ENCODE measurements around the gene AAGAB.
"Not testable (repeated sequence)": the region's sequence is repeated elsewhere in the genome, so short reads cannot be mapped to it uniquely, and the experiment has no call there.

The AAGAB gene

DNA sequence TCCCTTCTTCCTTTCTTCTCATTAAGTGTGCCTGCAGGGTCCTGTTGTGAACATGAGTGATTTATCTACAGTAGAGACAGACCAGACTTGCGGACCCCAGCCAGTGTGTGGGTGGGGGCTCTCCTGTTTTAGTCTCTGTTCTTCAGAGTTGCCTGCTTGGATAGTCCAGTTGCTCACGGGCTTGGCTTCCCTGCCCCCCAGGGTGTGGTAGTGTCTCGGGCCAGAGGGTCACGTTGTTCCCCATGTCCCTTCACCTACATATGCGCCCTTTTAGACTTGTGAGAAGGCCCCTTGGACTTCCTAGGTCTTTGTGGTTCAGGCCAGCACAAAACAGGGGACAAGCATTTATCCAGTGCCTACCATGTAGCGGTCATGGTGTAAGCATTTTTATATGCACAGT, 85.8 kb downstream of the AAGAB start:
- no peak for DNase-seq

DNA sequence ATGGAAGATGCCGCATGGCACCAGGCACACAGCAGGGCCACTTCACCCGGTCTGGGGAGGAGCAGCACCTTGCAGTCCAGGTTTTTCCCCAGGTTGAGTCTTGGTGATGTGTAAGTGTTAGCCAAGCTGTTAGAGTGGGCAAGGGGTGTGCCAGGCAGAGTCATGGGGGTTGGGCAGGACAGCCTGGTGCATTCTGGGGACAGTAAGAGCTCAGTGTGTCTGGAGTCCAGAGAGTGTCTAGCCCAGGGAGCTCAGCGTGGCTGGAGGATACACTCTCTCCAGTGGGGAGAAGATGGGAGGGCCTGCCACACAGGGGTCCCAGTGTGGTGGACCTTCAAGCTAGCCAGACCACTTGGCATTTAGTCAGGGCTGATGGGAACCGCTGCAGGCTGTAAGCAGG, 87.4 kb downstream of the AAGAB start:
- DNase-seq = no peak

DNA sequence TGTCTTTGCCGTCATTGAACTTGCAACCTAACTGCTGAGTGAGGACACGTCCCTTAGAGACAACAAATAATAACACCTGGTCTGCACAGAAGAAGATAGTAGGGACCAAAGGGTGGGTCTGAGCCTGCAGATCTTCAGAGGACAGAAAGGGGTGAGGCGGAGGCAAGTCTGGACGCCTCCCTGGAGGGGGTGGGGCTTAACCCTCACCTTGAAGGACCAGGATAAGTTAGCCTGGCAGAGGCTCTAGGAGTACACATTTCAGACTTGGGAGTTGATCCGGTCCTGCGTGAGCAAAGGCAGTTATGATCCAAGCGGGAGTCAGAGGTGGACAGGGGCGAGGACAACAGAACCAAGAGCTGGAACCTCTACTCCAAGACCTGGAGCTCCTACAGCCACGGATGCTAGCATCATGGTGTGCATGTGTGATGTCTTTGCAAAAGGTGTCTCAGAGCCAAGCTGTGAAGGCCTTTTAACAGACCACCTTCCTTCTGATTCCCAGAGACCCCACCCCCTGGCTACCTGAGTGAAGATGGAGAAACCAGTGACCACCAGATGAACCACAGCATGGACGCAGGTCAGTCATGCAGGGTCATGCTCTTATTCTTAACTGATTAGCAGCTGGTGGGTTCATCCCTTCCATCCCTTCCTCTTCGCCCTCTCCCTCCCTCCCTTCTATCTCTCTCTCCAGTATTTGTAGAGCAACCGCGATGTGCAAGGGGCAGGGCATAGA, 88.0 kb downstream of the AAGAB start:
- no peak for DNase-seq

DNA sequence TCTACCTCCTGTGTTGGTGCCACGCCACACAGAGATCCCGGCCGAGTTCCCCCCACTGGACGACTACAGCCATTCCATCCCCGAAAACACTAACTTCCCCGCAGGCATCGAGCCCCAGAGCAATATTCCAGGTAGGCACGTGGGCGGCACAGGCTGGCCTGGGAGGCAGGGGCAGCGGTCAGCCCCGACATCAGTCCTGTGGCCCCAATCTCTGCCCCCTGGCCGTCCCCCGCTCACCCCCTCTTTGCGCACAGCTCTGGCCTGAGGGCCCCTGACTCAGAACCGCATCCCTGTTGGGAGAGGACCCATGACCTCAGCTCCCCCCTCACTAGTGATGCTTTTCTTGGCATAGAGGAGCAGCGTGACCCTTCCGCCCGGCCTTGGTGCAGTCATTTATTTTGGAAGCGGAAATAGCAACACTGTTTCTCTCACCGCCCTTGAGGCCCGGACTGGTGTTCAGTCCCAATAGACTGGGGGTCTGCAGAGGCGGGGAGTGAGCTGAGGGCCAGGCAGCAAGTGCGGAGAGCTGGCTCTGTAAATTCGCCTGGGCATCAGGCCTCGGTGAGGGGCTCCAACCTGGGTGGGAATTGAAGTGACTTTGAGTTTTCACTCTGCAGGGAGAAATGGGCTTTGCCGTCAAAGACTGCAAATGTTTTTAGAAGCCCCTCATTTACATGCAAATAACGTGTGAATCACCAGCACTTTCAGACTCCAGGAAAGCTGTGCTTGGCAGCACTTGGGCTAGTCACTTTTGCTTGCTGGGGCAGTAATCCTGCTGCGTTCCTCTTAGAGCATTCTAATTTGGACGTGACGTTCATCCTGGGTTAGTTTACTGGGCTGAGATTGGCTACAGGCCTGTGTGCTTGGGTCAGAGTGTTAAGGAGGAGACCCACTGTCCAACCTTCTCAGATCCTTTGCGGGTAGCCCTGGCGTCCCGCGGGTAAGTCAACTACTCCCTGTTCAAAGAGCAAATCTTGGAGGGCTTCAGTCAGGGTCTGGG, 88.9 kb downstream of the AAGAB start:
- DNase-seq = no peak

DNA sequence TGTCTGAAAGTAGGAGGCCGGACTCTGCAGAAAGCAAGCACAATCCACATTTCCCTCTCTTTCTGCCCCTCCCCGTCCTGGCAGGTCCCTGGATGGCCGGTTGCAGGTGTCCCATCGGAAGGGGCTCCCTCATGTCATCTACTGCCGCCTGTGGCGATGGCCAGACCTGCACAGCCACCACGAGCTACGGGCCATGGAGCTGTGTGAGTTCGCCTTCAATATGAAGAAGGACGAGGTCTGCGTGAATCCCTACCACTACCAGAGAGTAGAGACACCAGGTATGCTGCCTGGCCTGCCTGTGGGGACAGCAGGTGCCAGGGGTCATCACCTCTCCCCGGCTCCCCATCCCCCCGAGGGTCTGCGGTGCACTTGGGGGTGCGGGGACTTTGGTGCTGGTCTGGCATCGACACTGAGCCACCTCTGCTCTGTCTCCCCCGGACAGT, 89.6 kb downstream of the AAGAB start:
- no peak for DNase-seq

DNA sequence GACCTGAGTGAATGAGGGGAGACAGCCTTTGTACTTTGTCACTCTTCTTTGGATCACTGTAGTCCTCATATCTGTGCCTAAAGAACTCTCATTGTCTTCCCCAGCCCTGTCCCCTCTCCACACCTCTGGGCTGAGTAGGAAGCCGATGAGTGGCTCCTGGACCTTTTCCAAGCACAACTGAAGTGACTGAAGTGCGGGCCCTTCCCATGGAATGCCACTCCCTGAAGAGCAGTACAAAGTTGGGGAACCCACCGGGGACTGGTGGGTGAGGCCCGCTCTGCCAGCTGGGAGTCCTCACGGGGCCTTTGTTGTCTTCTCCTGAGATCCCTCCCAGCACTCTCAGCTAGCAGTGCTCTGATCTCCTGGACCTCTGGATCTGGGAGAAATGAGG, 90.1 kb downstream of the AAGAB start:
- DNase-seq = no peak

DNA sequence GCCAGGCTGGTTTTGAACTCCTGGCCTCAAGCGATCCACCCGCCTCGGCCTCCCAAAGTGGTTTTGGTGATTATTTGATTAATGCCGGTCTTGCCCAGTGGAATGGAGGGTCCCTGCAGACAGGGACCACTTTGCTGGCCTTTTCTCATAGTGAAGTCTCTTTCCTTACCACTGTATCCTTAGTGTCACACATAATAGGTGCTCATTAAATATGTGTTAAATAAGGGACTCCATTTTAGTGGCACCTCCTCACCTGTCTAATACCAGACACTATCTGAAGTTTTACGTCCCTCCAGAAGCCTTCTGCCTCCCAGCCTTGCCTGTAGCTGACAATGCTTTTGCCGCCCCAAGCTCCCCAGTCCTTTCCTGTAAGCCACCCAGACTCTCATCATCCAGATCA, 91.3 kb downstream of the AAGAB start:
- no peak for DNase-seq

DNA sequence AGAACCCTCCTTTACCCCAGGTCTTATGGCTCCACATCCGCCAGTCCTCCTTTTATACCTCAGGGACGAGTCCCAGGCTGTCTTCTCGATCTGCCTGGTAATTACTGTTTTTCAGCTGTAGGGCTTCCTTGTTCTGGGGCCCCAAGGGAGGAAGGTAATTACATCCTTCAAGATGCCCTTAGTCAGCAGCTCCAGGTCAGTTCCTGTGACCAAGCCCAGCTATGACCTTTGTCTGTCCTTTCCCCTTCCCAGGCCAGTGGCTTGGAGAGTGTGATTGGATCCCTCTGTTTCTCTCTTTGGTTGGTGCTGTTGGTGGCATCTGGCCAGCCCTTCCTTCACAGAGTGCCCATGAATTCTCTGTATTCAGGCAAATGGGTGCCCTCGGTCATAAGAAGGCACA, 92.6 kb downstream of the AAGAB start:
- DNase-seq = no peak

DNA sequence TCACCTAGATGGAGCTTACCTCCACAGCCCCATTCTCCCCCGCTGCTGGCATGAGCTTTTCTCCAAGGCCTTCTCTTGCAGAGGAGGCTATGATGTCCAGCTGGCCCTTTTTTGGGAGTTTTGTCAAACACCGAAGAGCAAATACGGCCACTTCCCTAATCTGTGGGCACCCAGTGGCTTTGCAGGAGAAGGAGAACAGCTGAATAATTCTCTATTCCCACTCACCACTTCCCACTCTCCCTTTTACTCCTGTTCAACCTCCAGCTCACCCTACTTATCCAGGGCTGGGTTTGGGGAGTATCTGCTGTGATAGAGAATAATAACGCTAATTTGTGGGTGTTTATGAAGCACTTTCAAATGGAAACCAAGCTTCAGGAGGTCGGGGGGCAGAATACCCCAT, 93.0 kb downstream of the AAGAB start:
- DNase-seq = no peak

DNA sequence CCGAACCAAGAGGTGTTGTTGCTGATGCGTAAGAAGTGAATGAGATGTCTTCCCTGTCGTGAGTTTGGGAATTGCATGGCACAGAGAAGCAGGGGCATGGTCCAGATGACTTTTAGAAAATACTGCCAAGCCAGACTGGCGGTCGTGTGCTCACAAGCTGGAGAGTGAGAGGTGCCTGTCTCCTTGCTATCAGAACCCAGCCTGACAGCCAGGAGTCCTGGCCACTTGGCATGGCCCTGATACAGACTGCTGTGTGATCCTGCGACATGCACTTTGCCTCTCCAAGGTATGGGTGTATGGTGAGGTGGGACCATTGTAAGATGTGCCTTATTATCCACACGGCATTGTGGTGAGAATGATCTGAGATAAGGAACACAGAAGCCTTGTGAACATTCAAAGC, 96.1 kb downstream of the AAGAB start:
- DNase-seq = no peak

DNA sequence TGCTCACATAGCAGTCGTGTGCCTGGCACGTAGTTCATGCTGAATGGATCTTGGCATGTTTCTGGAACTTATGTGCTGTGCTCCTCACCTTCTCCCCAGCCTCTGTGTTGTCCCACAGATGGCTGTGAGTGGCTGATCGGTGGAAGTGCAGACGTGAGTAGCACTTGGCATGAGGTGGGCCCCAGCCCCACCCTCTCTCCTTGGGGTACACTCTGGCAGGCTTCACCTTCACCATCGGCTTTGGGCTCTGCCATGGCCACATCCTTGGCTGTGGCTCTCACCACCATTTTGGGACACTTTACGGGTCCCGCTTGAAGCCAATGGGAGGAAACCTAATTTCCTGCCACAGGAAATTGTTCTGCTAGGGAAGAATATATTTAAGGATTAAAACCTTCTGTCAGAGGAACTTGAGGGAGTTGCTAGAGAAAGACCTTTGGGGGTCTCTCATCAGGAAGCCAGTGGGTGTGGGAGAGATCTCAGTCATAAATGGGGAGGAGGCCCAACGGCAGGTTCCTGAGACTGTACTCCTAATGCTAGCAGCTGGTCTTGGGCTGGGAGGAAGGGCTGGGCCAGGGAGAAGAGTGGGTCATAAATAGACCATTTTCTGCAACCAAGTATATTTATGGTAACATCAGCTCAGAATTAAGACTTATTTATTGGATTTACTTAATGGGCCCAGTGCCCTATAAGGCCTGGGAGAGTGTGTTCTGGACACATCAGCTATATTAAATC, 96.8 kb downstream of the AAGAB start:
- no peak for DNase-seq

DNA sequence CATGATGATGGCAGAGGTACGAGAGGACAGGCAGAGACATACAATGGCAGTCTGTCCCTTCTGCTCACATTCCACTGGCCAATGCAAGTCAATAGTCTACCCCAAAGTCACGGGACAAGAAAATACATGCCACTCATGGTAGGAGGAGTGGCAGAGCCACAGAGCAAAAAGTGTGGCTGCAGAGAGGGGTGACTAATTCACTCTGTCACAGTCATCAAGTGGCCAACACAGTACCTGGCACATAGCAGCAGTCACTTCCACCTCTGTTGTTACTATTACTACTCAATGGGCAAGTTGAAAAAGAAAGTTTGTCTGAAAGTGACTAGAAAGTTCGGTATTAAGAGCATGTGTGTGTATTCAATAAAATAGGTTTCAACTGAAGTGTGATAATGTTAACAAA, 97.6 kb downstream of the AAGAB start:
- no peak for DNase-seq

DNA sequence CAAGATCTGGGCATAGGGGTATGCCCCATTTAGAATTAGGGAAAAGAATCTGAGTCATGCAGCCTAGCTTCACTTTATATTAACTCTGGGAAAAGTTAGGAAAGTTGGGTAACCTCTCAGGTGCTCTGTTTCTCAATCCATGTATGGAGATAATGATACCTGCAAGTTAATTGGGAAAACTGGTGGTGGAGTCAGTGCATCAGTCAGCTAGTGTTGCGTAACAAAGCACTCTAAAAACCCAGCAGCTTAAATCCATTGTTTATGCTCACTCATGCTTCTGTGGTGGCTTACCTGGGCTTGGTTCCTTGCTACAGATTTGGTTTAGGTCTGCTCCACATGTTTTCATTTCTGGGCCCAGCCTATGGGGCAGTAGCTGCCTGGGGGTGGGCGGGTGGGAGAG, 98.0 kb downstream of the AAGAB start:
- DNase-seq = no peak

DNA sequence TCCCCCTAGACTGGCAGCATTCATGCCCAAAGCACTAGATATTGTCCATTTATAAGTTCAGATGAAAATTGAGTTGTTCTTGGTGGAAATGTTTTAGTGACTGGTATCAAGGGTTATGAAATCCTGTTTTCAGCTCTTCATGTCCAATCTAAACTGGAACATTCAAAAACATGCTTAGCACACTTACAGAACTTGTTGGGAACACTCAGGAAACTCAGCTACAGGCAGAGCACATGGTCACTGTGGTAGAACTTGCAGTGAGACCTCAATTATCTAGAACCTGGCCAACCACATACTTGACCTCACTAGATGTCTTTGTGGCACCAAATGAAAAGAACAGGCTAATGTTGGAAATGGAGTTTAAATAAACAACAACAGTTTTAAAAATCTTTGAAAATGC, 100.2 kb downstream of the AAGAB start:
- DNase-seq = no peak

DNA sequence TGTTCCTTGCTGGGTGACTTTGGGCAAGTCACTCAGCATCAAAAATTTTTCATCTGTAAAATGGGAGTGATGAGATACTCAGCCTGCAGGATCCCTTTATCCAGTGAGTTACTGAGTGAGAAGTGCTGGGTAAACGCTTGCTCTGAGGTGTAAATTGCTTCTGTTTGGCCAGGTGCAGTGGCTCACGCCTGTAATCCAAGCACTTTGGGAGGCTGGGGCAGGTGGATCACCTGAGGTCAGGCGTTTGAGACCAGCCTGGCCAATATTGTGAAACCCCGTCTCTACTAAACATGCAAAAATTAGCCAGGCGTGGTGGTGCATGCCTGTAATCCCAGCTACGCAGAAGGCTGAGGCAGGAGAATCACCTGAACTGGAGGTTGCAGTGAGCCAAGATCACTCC, 101.4 kb downstream of the AAGAB start:
- not testable (repeated sequence) for DNase-seq

DNA sequence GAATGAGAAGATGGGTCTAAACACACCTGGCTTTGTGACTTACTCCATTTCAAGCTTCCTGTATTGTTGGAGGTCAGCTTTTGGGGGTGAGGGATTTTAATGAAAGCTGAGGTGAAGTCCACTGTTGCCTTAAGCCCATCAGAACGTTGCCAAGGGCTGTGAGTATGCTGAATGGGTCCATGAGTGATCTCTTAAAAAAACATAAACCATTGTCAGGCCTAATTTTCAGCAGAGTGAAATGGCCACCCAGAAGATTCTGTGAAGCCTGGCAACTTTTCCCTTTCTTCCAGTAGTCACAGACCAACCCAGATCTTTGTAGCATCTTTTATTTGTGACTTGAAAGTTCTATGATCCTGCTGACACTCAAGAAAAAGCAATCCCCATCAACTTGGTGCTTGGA, 102.0 kb downstream of the AAGAB start:
- DNase-seq = no peak

All from SHP77 (cell line).